Esophagus squamous epithelium (tissue), 5 donors: Measurements from ENCODE around the gene OTULINL. TPM values are rescaled to one million over a fixed set of nuclear protein-coding genes. Genes with fewer than 3 reads are reported as not detected.

Experiments
- DNase-seq: peaks from one replicate; lab custom pipeline; 2025; lab: John Stamatoyannopoulos, UW
- H3K27ac ChIP-seq, 4 donors: fragments of 200-600 bp; sonication (generic); one replicate each; pipeline ENCODE4 v1.5.1; 2016 to 2019; ENCODE audit warnings: mild to moderate bottlenecking in 1 of 4
- H3K27me3 ChIP-seq, 4 donors: fragments of 200-600 bp; sonication (generic); 1 replicate in 3 of 4; 2 replicates in 1 of 4; pipeline versions ENCODE4 v1.5.1 to v1.6.0; 2017 to 2021; ENCODE audit warnings: antibody characterized with exemption in 1 of 4
- H3K36me3 ChIP-seq, 3 donors: fragments of 200-600 bp; sonication (generic); one replicate each; pipeline ENCODE4 v1.5.1; 2016 to 2019
- H3K4me1 ChIP-seq, 3 donors: fragments of 200-600 bp; sonication (generic); one replicate each; pipeline ENCODE4 v1.5.1; 2017 to 2019
- H3K4me3 ChIP-seq, 4 donors: fragments of 200-600 bp; sonication (generic); 1 replicate in 3 of 4; 2 replicates in 1 of 4; pipeline ENCODE4 v1.5.1; 2016 to 2019; ENCODE audit warnings: mild to moderate bottlenecking in 2 of 4, moderate library complexity in 1 of 4
- H3K9me3 ChIP-seq, 3 donors: fragments of 200-600 bp; sonication (generic); one replicate each; pipeline ENCODE4 v1.5.1; 2016 to 2019
- POLR2A ChIP-seq, 4 donors: fragments of 450-650 bp; IDR thresholded peaks; one replicate each; pipeline ENCODE4 v1.6.1; 2017; ENCODE audit warnings: antibody characterized with exemption in 4 of 4, mild to moderate bottlenecking in 4 of 4, moderate library complexity in 3 of 4
- WGBS, 2 donors: methylation state at CpG; one replicate each; pipeline ENCODE4 v1.1.5; 2018; 5-methylcytosine and 5-hydroxymethylcytosine counted together
- intact Hi-C: fragments of 100-400 bp; cut with DNase I; formaldehyde crosslinking; loops from one replicate; pipeline ENCODE4 v1.15.0; 2022
- total RNA-seq, 4 donors: library from RNA; depleted of rRNA; stranded (reverse); fragments of >200 nt; gene quantifications; one replicate each; pipeline ENCODE4 v1.1.0, GENCODE V29; 2016
- TF ChIP-seq, protein P1 (sequence below), 6 experiments: fragments of 450-650 bp in 4 of 6; fragments of 200-600 bp in 2 of 6; sonication (generic) in 2 of 6; IDR thresholded peaks; one replicate each; pipeline ENCODE4 v1.5.1; 2016 to 2019; ENCODE audit warnings: antibody characterized with exemption in 6 of 6, mild to moderate bottlenecking in 4 of 6, moderate library complexity in 4 of 6
- donor health status: DM: yes; HTN: yes; CAD: no.

Gene OTULINL
- total RNA-seq, 4 donors from 2014 or later = 0.79 to 17.1 (median 4.5) TPM

DNA sequence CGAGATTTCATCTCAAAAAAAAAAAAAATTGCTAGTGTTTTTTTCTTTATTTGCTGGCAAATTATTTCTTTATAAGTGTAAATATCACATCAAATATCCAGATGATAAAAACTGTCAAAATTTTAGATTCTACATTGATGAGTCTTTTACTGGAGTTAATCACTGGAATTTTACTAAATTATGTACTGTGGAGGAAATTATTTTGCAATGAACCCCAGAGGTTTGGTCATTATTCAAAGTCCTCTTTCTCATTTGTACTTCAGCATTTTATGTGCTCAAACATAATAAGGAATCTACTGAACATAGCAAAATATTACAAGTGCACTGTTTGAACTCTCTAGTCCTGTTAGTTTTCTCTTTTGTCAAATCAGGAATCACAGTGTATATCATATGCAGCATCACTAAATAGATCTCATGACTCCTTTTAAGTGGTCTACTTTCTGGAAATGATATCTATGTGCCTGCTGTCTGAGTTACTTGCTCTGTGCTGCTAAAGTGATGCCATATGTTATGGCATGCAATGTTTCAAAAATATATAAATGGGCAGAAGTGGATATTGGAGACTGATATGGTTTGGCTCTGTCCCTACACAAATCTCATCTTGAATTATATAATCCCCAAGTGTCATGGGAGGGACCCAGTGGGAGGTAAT is 18.0 kb downstream of the OTULINL start:
- TF ChIP-seq POLR2A (IDR thresholded peaks at IDR 0.05) = no peak
- TF ChIP-seq, protein P1, sequence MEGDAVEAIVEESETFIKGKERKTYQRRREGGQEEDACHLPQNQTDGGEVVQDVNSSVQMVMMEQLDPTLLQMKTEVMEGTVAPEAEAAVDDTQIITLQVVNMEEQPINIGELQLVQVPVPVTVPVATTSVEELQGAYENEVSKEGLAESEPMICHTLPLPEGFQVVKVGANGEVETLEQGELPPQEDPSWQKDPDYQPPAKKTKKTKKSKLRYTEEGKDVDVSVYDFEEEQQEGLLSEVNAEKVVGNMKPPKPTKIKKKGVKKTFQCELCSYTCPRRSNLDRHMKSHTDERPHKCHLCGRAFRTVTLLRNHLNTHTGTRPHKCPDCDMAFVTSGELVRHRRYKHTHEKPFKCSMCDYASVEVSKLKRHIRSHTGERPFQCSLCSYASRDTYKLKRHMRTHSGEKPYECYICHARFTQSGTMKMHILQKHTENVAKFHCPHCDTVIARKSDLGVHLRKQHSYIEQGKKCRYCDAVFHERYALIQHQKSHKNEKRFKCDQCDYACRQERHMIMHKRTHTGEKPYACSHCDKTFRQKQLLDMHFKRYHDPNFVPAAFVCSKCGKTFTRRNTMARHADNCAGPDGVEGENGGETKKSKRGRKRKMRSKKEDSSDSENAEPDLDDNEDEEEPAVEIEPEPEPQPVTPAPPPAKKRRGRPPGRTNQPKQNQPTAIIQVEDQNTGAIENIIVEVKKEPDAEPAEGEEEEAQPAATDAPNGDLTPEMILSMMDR (IDR thresholded peaks at IDR 0.05) = no peak
- 54 to 75% methylated on average over 1 of the region's 1 CpG for WGBS, 2 donors

DNA sequence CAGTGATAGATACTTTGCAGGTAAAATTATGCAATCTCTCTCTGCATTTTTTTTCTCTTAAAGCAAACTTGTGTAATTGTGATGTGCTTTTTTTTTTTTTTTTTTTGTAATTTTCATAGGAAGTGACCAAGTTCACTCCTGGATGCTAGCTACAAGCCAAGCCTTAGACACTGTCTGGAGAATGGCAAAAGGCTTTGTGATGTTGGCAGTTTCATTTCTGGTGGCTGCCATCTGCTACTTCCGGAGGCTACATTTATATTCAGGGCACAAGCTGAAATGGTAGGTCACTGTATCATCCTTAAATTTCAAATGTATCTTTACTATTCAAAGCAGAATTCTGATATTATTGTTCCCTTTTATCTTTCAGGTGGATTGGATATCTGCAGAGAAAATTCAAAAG is 19.3 kb downstream of the OTULINL start:
- DNase-seq = no peak

More for the DNA sequence above, 18.0 kb downstream of the OTULINL start:
- Histone ChIP-seq H3K9me3 (no peaks in the 10 kb centered on the region), H3K27ac (no peak overlapping the region), H3K27me3 (no peaks in the 10 kb centered on the region), H3K36me3 (no peaks in the 10 kb centered on the region), H3K4me3 (no peak overlapping the region), H3K4me1 (peaks cover 0 to 1% (median 0%) of the 10 kb centered on the region in 3 donors)
- intact Hi-C loops = no loop called here
- DNase-seq = no peak

GRCh38 chr5:14603141-14603540 is 21.5 kb downstream of the OTULINL start:
- Histone ChIP-seq H3K27ac (no peak overlapping the region), H3K9me3 (no peaks in the 10 kb centered on the region), H3K4me3 (no peak overlapping the region), H3K4me1 (no peaks in the 10 kb centered on the region), H3K36me3 (no peaks in the 10 kb centered on the region), H3K27me3 (no peaks in the 10 kb centered on the region)
- intact Hi-C loops = no loop called here
- no peak for DNase-seq
- 80 to 87% methylated on average over 1 of the region's 1 CpG for WGBS, 2 donors
- no peak for TF ChIP-seq POLR2A (IDR thresholded peaks at IDR 0.05)
- TF ChIP-seq, protein P1 (IDR thresholded peaks at IDR 0.05) = no peak

More for the DNA sequence above, 19.3 kb downstream of the OTULINL start:
- H3K4me1 ChIP-seq = no peaks in the 10 kb centered on the region
- no peaks in the 10 kb centered on the region for H3K9me3 ChIP-seq
- TF ChIP-seq POLR2A (IDR thresholded peaks at IDR 0.05) = no peak
- TF ChIP-seq, protein P1 (IDR thresholded peaks at IDR 0.05) = no peak
- no peak overlapping the region for H3K4me3 ChIP-seq
- 82 to 87% methylated on average over 1 of the region's 1 CpG for WGBS, 2 donors
- intact Hi-C loops = no loop called here
- H3K27me3 ChIP-seq = no peaks in the 10 kb centered on the region
- no peaks in the 10 kb centered on the region for H3K36me3 ChIP-seq
- no peak overlapping the region for H3K27ac ChIP-seq

DNA sequence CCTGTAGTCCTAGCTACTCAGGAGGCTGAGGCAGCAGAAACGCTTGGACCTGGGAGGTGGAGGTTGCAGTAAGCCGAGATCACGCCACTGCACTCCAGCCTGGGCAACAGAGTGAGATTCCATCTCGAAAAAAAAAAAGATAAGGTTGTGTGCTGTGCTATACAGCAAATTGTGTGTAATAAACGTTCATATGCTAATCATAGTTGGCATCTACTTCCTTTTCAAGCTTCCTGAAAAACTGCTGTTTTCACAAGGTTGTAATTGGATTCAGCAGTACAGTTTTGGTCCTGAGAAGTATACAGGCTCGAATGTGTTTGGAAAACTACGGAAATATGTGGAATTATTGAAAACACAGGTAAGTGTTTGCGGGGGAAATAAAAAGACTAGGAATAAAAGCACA is 25.5 kb downstream of the OTULINL start:
- WGBS, 2 donors = 67 to 72% methylated on average over 8 of the region's 8 CpGs
- intact Hi-C loops = no loop called here

DNA sequence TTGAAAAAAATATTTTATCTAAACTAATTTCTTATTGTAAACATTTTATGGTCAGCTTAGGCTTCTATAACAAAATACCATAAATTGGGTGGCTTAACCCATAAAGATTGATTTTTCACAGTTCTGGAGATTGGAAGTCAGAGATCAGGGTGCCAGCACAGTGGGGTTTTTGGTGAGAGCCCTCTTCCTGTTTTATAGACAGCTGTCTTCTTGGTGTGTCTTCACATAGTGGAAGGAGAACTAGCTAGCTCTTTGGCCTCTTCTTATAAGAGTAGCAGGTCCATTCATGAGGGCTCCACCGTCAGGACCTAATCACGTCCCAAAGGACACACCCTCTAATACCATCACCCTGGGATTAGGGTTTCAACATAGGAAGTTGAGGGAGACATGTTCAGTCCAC is 26.6 kb downstream of the OTULINL start:
- peaks cover 0 to 4% (median 0%) of the 10 kb centered on the region in 3 donors for H3K36me3 ChIP-seq
- H3K27me3 ChIP-seq = no peaks in the 10 kb centered on the region
- 47 to 61% methylated on average over 2 of the region's 2 CpGs for WGBS, 2 donors
- no peak overlapping the region for H3K4me3 ChIP-seq
- no peaks in the 10 kb centered on the region for H3K4me1 ChIP-seq
- TF ChIP-seq POLR2A (IDR thresholded peaks at IDR 0.05) = no peak
- TF ChIP-seq, protein P1 (IDR thresholded peaks at IDR 0.05) = no peak
- DNase-seq = no peak
- intact Hi-C loops = no loop called here
- no peak overlapping the region for H3K27ac ChIP-seq
- H3K9me3 ChIP-seq = no peaks in the 10 kb centered on the region

More for the DNA sequence above, 25.5 kb downstream of the OTULINL start:
- no peak for DNase-seq
- no peak overlapping the region for H3K4me3 ChIP-seq
- H3K9me3 ChIP-seq = no peaks in the 10 kb centered on the region
- peaks cover 0 to 4% (median 0%) of the 10 kb centered on the region in 3 donors for H3K36me3 ChIP-seq
- no peak overlapping the region for H3K27ac ChIP-seq
- H3K4me1 ChIP-seq = no peaks in the 10 kb centered on the region
- TF ChIP-seq, protein P1 (IDR thresholded peaks at IDR 0.05) = no peak
- no peak for TF ChIP-seq POLR2A (IDR thresholded peaks at IDR 0.05)
- no peaks in the 10 kb centered on the region for H3K27me3 ChIP-seq
